SH-SY5Y (cell line): ENCODE measurements around the gene MACIR.

Source experiments
- GATA2 ChIP-seq: IDR thresholded peaks from 2 replicates; pipeline ENCODE4 v1.6.1; 2011; ENCODE audit warnings: mild to moderate bottlenecking, low read depth, low read length
- GATA3 ChIP-seq: IDR thresholded peaks from 2 replicates; pipeline ENCODE4 v1.6.1; 2011; ENCODE audit warnings: low read depth, mild to moderate bottlenecking, low read length, moderate library complexity

DNA sequence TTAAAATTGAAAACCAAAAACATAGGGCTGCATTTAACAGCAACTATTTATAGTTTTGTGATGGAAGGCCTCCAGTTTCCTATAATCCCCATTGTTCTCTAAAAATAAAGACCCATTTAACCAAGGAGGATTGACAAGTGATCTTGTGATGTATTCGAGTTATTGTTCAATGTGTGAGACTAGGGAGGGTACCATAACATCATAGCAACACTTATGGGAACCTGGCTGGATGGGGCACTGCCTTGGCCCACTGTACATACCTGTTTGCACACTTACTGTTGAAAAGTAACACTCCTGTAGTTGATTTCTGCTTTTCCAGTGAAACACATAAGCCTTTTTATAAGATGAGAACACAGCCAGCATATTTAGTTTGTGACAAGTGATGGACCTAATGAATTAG, 32.3 kb downstream of the MACIR start:
- no peak for TF ChIP-seq GATA3
- TF ChIP-seq GATA2 = no peak
